Smooth muscle cell (in vitro differentiated cells): Measurements from ENCODE around the gene RAB5IF. TPM values are rescaled to one million over a fixed set of nuclear protein-coding genes. Genes with fewer than 3 reads are reported as not detected.

ENCODE experiments used
- DNase-seq: peaks from one replicate; lab custom pipeline; 2025; ENCODE audit not compliant: unreplicated experiment; lab: John Stamatoyannopoulos, UW
- H2AFZ ChIP-seq: fragments of 200-600 bp; sonication (generic); 2 replicates; pipeline ENCODE4 v1.6.0; 2016; ENCODE audit warnings: antibody characterized with exemption, low read depth, mild to moderate bottlenecking
- H3F3A ChIP-seq: fragments of 200-600 bp; sonication (generic); 2 replicates; pipeline ENCODE4 v1.6.0; 2017; ENCODE audit warnings: antibody characterized with exemption, low read depth
- H3K27ac ChIP-seq: fragments of 200-600 bp; sonication (generic); 2 replicates; pipeline ENCODE4 v1.5.1; 2016; ENCODE audit warnings: low read depth, mild to moderate bottlenecking
- H3K27me3 ChIP-seq: fragments of 200-600 bp; sonication (generic); 2 replicates; pipeline ENCODE4 v1.6.1; 2016; ENCODE audit warnings: low read depth, mild to moderate bottlenecking
- H3K36me3 ChIP-seq: fragments of 200-600 bp; sonication (generic); 2 replicates; pipeline ENCODE4 v1.5.1; 2016; ENCODE audit warnings: low read depth
- H3K4me1 ChIP-seq: fragments of 200-600 bp; sonication (generic); 2 replicates; pipeline ENCODE4 v1.5.1; 2016; ENCODE audit warnings: low read depth
- H3K4me2 ChIP-seq: fragments of 200-600 bp; sonication (generic); 2 replicates; pipeline ENCODE4 v1.6.0; 2016; ENCODE audit warnings: mild to moderate bottlenecking
- H3K4me3 ChIP-seq: fragments of 200-600 bp; sonication (generic); 2 replicates; pipeline ENCODE4 v1.5.1; 2016; ENCODE audit warnings: mild to moderate bottlenecking
- H3K79me2 ChIP-seq: fragments of 200-600 bp; sonication (generic); 2 replicates; pipeline ENCODE4 v1.6.0; 2016; ENCODE audit warnings: low read depth, mild to moderate bottlenecking
- H3K9ac ChIP-seq: fragments of 200-600 bp; sonication (generic); 2 replicates; pipeline ENCODE4 v1.6.0; 2016; ENCODE audit warnings: low read depth
- H3K9me3 ChIP-seq: fragments of 200-600 bp; sonication (generic); replicated peaks from 2 replicates; pipeline ENCODE4 v1.5.1; 2016; ENCODE audit warnings: low read depth
- H4K20me1 ChIP-seq: fragments of 200-600 bp; sonication (generic); 2 replicates; pipeline ENCODE4 v1.6.0; 2016; ENCODE audit warnings: low read depth
- CTCF ChIP-seq: fragments of 200-600 bp; sonication (generic); IDR thresholded peaks from 2 replicates; pipeline ENCODE4 v1.5.1; 2017; ENCODE audit warnings: borderline replicate concordance, mild to moderate bottlenecking, antibody characterized with exemption; ENCODE audit not compliant: insufficient read depth, poor library complexity, severe bottlenecking
- WGBS: methylation state at CpG from one replicate; pipeline ENCODE4 v1.1.7; 2016; ENCODE audit warnings: low lambda C conversion rate; 5-methylcytosine and 5-hydroxymethylcytosine counted together
- polyA plus RNA-seq: library from polyadenylated mRNA; unstranded; fragments of >200 nt; fragmentation: Nextera tagmentation; extraction: Ambion mirVana; gene quantifications from 2 replicates; pipeline ENCODE4 v1.2.1, GENCODE V29; 2016
- total RNA-seq: library from RNA; depleted of rRNA; stranded (reverse); fragments of >200 nt; gene quantifications from 2 replicates; pipeline ENCODE4 v1.2.3, GENCODE V29; 2014

Gene RAB5IF
- total and polyA plus RNA-seq, 2 experiments from 2014 or later = 66.8 to 108 TPM

- no peak overlapping the region for H3K4me3 ChIP-seq
- no peak for DNase-seq
- 89% methylated on average over 5 of the region's 5 CpGs for WGBS
- no peak overlapping the region for H2AFZ ChIP-seq
- no peak for TF ChIP-seq CTCF
- H3K4me1 ChIP-seq = peaks cover 2% of the 10 kb centered on the region
- H3K9me3 ChIP-seq = no peaks in the 10 kb centered on the region
- no peaks in the 10 kb centered on the region for H3K79me2 ChIP-seq
- H3K36me3 ChIP-seq = no peaks in the 10 kb centered on the region
- H3F3A ChIP-seq = no peaks in the 10 kb centered on the region
- H3K4me2 ChIP-seq = no peak overlapping the region
- no peaks in the 10 kb centered on the region for H4K20me1 ChIP-seq
- no peaks in the 10 kb centered on the region for H3K27me3 ChIP-seq
- no peak overlapping the region for H3K27ac ChIP-seq
- H3K9ac ChIP-seq = no peak overlapping the region
Measured at GRCh38 chr20:36599912-36600345, 5.7 kb upstream of the RAB5IF start.

GRCh38 chr20:36601540-36601939 is 4.0 kb upstream of the RAB5IF start:
- H3K9ac ChIP-seq = no peak overlapping the region
- H3K4me3 ChIP-seq = no peak overlapping the region
- H3K27ac ChIP-seq = no peak overlapping the region
- H3K27me3 ChIP-seq = no peaks in the 10 kb centered on the region
- H3K79me2 ChIP-seq = peaks cover 10% of the 10 kb centered on the region
- H3F3A ChIP-seq = no peaks in the 10 kb centered on the region
- H3K36me3 ChIP-seq = no peaks in the 10 kb centered on the region
- no peaks in the 10 kb centered on the region for H3K9me3 ChIP-seq
- peaks cover 7% of the 10 kb centered on the region for H3K4me1 ChIP-seq
- H3K4me2 ChIP-seq = no peak overlapping the region
- no peak for DNase-seq
- no peak overlapping the region for H2AFZ ChIP-seq
- no peak for TF ChIP-seq CTCF
- H4K20me1 ChIP-seq = peaks cover 6% of the 10 kb centered on the region
- 84% methylated on average over 1 of the region's 1 CpG for WGBS

- Histone ChIP-seq H3K9me3 (no peaks in the 10 kb centered on the region), H3K4me1 (peaks cover 15% of the 10 kb centered on the region), H4K20me1 (peaks cover 25% of the 10 kb centered on the region), H3K27me3 (no peaks in the 10 kb centered on the region), H3K36me3 (no peaks in the 10 kb centered on the region), H2AFZ (peak overlapping the region; percentile 83), H3K4me2 (peak overlapping the region; percentile 86), H3K27ac (peak overlapping the region; percentile 48), H3K79me2 (peaks cover 29% of the 10 kb centered on the region), H3K4me3 (peak overlapping the region; percentile 37), H3F3A (no peaks in the 10 kb centered on the region), H3K9ac (peak overlapping the region; percentile 56)
- 79% methylated on average over 15 of the region's 15 CpGs for whole genome bisulfite sequencing
- no peak for TF ChIP-seq CTCF
- DNase-seq = no peak
Measured at GRCh38 chr20:36604952-36605398, 604 bp upstream of the RAB5IF start.
